ENCODE results near the gene SSPN. TPM values are rescaled to one million over a fixed set of nuclear protein-coding genes. Genes with fewer than 3 reads are reported as not detected.

SSPN gene
- total RNA-seq, 1 experiment from 2014 or later = 1.8 TPM

- H3K4me1 Mint-ChIP-seq = no peaks in the 10 kb centered on the region
- H3K27ac Mint-ChIP-seq = no peak overlapping the region
- POLR2A ChIA-PET = no interaction called here
- H3K4me3 Mint-ChIP-seq = no peak overlapping the region
- no peaks in the 10 kb centered on the region for H3K9me3 Mint-ChIP-seq
- no peaks in the 10 kb centered on the region for H3K27me3 Mint-ChIP-seq (ENCODE audit: low read depth)
- CTCF ChIA-PET = no interaction called here
- ATAC-seq (no peak), DNase-seq (ENCODE audit: low spot score) (no peak)
- TF ChIP-seq MYBL2 (CRISPR knock-in tag; IDR thresholded peaks at IDR 0.05) (no peak), E2F5 (CRISPR knock-in tag; IDR thresholded peaks at IDR 0.05) (no peak), PRRX2 (CRISPR knock-in tag; IDR thresholded peaks at IDR 0.05) (no peak), NR3C1 (CRISPR knock-in tag; conservative IDR thresholded peaks at IDR 0.05; ENCODE audit: low read depth) (no peak), TEAD4 (CRISPR knock-in tag; IDR thresholded peaks at IDR 0.05) (no peak), RELA (CRISPR knock-in tag; IDR thresholded peaks at IDR 0.05; ENCODE audit: borderline replicate concordance) (no peak)
- no peaks in the 10 kb centered on the region for H3K36me3 Mint-ChIP-seq
Observed at GRCh38 chr12:26172539-26172938, 22.8 kb upstream of the SSPN start.

GRCh38 chr12:26172946-26173552 is 22.3 kb upstream of the SSPN start:
- no peaks in the 10 kb centered on the region for H3K36me3 Mint-ChIP-seq
- H3K27me3 Mint-ChIP-seq (ENCODE audit: low read depth) = no peaks in the 10 kb centered on the region
- no peak for TF ChIP-seq PRRX2 (CRISPR knock-in tag; IDR thresholded peaks at IDR 0.05)
- TF ChIP-seq SP1 (CRISPR knock-in tag; conservative IDR thresholded peaks at IDR 0.05) = no peak
- TF ChIP-seq ARID4B (CRISPR knock-in tag; IDR thresholded peaks at IDR 0.05; ENCODE audit: borderline replicate concordance) = no peak
- no peak for TF ChIP-seq TP53 (CRISPR knock-in tag; IDR thresholded peaks at IDR 0.05)
- no peak for TF ChIP-seq ZNF423 (CRISPR knock-in tag; IDR thresholded peaks at IDR 0.05)
- TF ChIP-seq ZNF219 (CRISPR knock-in tag; IDR thresholded peaks at IDR 0.05; ENCODE audit: borderline replicate concordance) = no peak
- TF ChIP-seq CREB1 (CRISPR knock-in tag; IDR thresholded peaks at IDR 0.05) = no peak
- no peak for TF ChIP-seq ATF1 (CRISPR knock-in tag; IDR thresholded peaks at IDR 0.05)
- TF ChIP-seq E2F4 (CRISPR knock-in tag; IDR thresholded peaks at IDR 0.05; ENCODE audit: borderline replicate concordance, low read depth) = no peak
- TF ChIP-seq GRHL2 (CRISPR knock-in tag; IDR thresholded peaks at IDR 0.05; ENCODE audit: insufficient replicate concordance, severe bottlenecking) = no peak
- no peak for TF ChIP-seq TCF7 (CRISPR knock-in tag; IDR thresholded peaks at IDR 0.05; ENCODE audit: low read depth)
- ATAC-seq = no peak
- no peaks in the 10 kb centered on the region for H3K4me1 Mint-ChIP-seq
- no peak overlapping the region for H3K27ac Mint-ChIP-seq
- no peak overlapping the region for H3K4me3 Mint-ChIP-seq
- H3K9me3 Mint-ChIP-seq = no peaks in the 10 kb centered on the region
- DNase-seq (ENCODE audit: low spot score) = no peak
- ChIA-PET CTCF (no interaction called here), POLR2A (no interaction called here)

- peaks cover 4% of the 10 kb centered on the region for H3K27me3 Mint-ChIP-seq (ENCODE audit: low read depth)
- POLR2A ChIA-PET = no interaction called here
- H3K36me3 Mint-ChIP-seq = no peaks in the 10 kb centered on the region
- CTCF ChIA-PET = no interaction called here
- ATAC-seq (no peak), DNase-seq (ENCODE audit: low spot score) (no peak)
- H3K4me1 Mint-ChIP-seq = no peaks in the 10 kb centered on the region
- H3K27ac Mint-ChIP-seq = no peak overlapping the region
- H3K4me3 Mint-ChIP-seq = no peak overlapping the region
- no peaks in the 10 kb centered on the region for H3K9me3 Mint-ChIP-seq
- TF ChIP-seq ZNF425 (CRISPR knock-in tag; conservative IDR thresholded peaks at IDR 0.05) (no peak), SMAD4 (CRISPR knock-in tag; IDR thresholded peaks at IDR 0.05) (no peak), CDX4 (CRISPR knock-in tag; IDR thresholded peaks at IDR 0.05; ENCODE audit: borderline replicate concordance) (no peak), TEAD4 (CRISPR knock-in tag; IDR thresholded peaks at IDR 0.05) (no peak), USF1 (CRISPR knock-in tag; IDR thresholded peaks at IDR 0.05) (no peak), ATF2 (CRISPR knock-in tag; IDR thresholded peaks at IDR 0.05; ENCODE audit: borderline replicate concordance, low read depth) (no peak)
Observed at GRCh38 chr12:26176725-26177124, 18.6 kb upstream of the SSPN start.
